T-helper 2 cell (primary cell): ENCODE results near the gene HS3ST3B1.

ENCODE experiments used
- DNase-seq, 5 experiments: peaks; one replicate each; pipeline versions ENCODE4 v3.0.0 to v3.0.0-alpha.2; 2012 to 2022
- total RNA-seq, 2 donors: gene quantifications; one replicate each; lab custom pipeline; 2026; lab: John Stamatoyannopoulos, UW

Gene HS3ST3B1
- 30.6 to 60.2 reads per million in 2 donors for total RNA-seq

- peak; percentile 96 to 100 (median 99) for DNase-seq
Observed at GRCh38 chr17:14300575-14301278, at the start of gene HS3ST3B1. TSS of gene HS3ST3B1 (plus strand) at chr17:14301081. CDS start at chr17:14301519, 438 bp downstream.

DNA sequence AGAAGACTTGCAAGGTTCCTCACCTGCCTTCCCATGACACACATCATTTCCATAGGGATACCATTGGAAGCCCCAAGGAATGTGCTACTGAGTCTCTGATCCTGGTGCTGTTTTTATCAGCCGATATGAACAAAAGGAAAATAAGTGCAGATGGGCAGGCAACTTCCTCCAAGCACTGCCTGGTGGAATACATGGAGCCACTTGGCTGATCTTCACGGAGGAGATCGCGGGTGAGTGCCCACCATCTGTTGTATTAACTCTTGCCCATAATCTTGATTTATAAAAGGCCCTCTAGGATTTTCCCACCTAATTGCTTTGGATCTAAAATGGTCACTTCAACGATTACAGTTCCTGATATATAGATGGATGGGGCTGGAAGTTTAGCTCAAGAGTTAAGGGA, 39.5 kb upstream of the HS3ST3B1 start:
- no peak for DNase-seq

DNA sequence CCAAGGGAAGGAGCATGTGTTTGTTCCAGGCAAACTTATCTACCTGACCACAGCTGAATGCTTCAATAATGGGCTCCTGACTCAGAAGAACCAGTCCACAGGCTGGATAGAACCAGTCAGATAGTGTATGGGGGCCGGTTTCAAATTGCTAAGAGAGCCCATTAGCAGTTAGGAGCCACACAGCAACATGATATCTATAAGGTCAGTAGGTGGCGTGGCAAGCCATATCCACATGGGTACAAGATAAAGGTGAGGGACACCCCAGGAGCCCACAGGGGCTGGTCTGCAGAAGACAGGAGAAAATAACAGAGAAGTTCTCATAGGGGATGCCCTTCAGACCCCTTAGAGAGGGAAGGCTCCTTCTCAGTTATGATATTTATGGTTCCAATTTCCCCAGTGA, 32.6 kb upstream of the HS3ST3B1 start:
- no peak for DNase-seq

DNA sequence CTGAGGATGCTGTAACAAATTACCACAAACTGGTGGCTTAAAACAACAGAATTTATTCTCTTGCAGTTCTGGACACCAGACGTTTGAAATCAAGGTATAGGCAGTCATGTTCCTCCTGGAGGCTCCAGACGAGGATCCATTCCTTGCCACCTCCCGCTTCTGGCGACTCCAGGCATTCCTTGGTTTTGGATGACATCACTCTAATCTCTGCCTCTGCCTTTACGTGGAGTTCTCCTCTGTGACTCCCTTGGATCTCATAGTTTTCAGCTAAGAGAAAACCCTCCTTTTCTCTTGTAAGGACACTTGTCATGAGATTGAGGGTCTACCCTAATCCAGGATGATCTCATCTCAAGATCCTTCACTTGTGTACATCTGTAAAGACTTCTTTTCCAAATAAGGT, 31.4 kb upstream of the HS3ST3B1 start:
- DNase-seq, result no peak

GRCh38 chr17:14270508-14270907, 30.4 kb upstream of the HS3ST3B1 start:
- DNase-seq, result no peak

GRCh38 chr17:14276535-14277250, 24.2 kb upstream of the HS3ST3B1 start:
- no peak for DNase-seq

DNA sequence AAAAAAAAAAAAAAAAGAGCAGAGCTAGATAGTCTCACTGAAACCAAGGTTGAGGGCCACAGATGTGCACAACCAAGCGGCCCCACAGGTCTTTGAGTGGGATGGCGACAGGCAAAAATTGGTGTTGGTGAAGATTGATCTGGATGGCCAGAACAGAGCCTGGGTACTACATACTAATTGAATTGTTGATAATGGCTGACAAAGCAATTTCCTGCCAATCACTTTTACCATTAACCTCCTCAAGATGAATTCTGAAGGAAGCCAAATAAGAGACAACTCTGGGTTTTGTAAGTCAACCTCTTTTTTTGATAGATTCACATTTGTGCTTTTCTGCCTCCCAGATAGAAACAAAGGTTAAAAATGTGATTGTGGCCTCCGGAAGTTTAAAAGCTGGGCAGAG, 19.4 kb upstream of the HS3ST3B1 start:
- no peak for DNase-seq

GRCh38 chr17:14282726-14283125, 18.2 kb upstream of the HS3ST3B1 start:
- no peak for DNase-seq

DNA sequence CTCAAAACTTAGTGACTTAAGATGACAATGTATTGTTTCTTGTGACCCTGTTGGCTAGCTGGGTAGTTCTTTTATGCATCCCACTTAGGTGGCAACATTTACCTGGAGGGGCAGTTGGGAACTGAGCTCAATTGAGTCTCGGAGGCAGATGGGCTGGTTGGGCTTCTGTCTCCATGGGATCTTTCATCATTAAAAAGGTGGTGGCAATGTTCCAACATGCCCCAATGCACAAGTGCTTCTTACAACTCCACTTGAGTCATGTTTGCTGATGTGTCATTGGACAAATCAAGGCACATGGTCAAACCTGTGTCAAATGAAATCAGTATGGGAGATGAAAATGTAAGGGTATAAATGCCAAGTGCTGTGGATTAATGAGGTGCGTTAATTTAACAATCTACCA, 11.7 kb upstream of the HS3ST3B1 start:
- no peak for DNase-seq

GRCh38 chr17:14294876-14295275, 6.0 kb upstream of the HS3ST3B1 start:
- DNase-seq, result no peak

DNA sequence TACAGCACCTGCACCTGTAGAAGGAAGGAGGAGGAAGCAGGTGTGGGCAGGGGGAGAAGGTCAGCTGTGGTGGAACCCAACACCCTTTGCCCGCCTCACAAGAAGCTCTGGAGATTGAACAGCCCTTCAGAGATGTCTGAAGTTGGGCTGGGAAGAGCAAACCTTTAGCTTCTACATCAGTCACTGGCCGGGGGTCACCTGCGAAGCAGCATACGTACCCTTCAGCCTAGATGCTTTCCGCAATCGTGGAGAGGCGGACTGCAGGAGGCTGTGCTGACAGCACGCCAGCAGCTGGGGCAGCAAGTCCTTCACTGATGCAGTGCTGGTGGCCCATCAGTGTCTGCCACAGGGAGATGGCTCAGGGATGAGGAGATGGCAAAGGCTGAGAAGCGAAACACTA, 5.2 kb upstream of the HS3ST3B1 start:
- no peak for DNase-seq

- DNase-seq, result no peak
Observed at GRCh38 chr17:14296166-14296910, 4.5 kb upstream of the HS3ST3B1 start.

DNA sequence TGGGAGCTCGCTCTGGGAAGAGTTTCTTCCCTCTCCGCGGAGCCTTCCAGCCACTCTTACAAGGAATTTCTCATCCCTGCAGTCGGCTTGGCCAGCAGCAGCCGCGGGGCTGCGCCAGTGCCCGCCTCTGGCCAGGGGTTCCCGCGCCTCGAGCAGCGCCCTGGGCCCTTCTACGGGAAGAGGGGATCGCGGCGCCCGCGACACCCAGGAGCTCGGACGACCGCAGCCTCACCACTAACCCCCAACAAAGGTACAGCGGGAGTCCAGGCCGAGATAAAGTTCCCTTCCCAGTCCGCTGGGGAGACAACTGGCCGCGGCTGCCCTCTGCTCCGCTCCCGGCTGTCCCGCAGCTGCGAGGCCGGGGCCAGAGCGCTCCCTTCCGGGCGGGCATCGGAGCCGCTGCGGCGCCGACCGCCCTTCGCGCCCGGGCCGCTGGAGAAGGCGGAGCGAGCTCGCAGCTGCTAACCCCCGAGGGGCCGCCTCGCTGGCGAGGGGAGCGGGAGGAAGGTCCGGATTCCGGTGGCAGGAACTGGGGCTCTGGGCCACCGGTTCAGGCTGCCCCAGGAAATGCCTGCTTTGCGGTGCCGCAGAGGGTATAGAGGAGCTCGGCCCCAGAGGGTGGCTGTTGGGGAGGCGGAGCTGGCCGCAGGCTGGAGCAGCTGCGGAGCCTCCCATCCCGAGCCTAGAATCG, 3.6 kb upstream of the HS3ST3B1 start:
- peak in 3 of 5 experiments; percentile 16 to 52 (median 29) for DNase-seq

DNA sequence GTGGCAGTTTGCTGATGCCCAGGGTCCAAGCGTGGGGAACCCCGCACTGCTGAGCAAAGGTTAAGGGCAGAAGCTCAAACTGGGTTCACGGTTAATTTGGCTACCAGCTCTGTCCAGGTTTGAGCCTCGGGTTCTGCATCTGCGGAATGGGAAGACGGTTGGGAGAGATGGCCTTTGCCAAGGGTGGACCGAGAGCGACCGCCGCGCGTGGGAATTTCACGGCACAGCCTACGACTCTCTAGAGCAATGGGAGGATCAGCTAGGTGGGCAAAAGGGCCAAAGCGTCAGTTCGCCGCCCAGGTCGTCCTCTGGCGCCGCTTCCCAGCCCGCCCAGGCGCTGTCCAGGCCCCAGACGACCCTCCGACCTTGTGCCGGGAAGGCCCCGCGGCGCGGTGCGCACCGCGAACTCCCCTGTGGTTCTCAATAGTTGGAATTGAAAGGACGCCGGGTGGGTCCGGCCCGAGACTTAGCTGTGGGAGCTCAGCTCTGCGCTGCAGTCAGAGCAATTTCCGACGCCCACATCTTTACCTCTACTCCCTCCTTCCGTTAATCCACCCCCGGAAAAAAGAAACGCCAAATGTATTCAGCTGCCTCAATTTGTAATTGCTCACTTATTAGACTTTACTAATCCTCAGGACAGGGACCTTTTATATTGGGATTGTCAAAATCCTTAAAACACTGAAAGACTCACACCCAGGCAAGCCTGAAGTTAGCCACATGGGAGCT, 2.5 kb upstream of the HS3ST3B1 start:
- no peak for DNase-seq

DNA sequence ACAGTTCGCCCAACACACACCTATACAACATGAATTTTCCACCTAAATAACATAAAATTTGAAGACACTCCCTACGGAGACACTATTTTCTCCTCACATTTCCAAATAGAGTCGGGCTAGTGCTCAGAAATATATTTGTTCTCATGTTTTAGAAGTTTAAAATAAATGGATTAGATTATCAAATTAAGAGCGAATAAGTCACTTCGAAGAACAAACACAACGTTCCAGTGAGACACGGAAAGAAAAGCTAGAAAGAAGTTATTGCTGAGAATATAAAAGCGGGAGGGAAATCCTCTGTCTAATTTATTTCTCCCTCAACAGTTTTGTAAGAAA, 2.0 kb upstream of the HS3ST3B1 start:
- DNase-seq, result no peak

- DNase-seq, result peak in 4 of 5 experiments; percentile 19 to 45 (median 28)
Observed at GRCh38 chr17:14299280-14300141, 1.4 kb upstream of the HS3ST3B1 start.

DNA sequence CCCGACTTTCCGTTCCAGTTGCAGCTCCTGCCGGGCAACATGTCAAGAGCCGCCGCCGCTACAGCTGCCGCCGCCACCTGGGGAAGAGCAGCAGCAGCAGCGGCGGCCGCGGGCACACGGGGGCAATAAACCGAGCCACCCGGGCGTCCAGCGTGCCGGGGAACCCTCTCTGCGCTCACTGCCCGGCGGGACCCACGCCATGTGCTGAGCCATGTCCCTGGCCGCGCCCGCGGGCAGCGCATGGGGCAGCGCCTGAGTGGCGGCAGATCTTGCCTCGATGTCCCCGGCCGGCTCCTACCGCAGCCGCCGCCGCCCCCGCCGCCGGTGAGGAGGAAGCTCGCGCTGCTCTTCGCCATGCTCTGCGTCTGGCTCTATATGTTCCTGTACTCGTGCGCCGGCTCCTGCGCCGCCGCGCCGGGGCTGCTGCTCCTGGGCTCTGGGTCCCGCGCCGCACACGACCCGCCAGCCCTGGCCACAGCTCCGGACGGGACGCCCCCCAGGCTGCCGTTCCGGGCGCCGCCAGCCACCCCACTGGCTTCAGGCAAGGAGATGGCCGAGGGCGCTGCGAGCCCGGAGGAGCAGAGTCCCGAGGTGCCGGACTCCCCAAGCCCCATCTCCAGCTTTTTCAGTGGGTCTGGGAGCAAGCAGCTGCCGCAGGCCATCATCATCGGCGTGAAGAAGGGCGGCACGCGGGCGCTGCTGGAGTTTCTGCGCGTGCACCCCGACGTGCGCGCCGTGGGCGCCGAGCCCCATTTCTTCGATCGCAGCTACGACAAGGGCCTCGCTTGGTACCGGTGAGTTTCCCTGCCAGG, 604 bp downstream of the HS3ST3B1 start:
- DNase-seq, result peak in 2 of 5 experiments; percentile 18 to 72

GRCh38 chr17:14302091-14302430, 1.2 kb downstream of the HS3ST3B1 start:
- peak in 4 of 5 experiments; percentile 38 to 87 (median 50) for DNase-seq

DNA sequence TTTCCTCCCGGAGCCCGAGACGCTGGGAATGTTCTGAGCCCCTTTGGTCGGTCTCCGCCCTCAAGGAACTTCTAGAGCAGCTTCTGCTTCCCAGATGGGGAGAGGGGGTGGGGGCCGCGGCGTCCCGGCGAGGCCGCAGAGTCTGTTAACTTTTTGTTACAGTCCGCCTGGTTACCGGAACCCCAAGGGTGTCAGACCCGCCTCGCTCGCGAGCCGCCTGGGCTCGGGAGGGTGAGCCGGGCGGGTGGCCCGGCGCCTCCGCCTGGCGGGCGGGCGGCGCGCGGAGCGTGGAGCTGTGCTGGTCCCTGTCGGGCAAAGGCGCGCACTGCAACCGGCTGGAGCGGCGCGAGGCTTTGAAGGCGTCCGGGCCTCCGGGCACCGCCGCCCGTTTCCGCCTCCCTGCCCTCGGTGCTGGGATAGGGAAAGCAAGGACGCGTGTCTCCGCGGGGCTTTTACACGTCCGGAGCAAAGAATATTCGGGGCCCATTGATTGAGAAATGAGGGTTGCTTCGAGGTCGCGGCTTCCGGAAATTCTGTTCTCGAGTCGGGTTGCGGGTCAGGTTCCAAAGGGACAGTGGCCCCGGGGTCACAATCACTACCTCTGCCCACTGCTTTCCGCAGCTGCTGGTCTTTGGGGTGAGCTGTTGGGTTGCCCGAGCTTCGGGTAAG, 1.7 kb downstream of the HS3ST3B1 start:
- peak; percentile 66 to 89 (median 74) for DNase-seq
